Neuronal stem cell (in vitro differentiated cells): Measurements from ENCODE around the gene CXCL3.

Source experiments
- DNase-seq: peaks from one replicate; pipeline ENCODE4 v3.0.0-alpha.2; 2013; ENCODE audit warnings: low spot score
- H2AFZ ChIP-seq: one replicate; pipeline ENCODE4 v1.6.1; 2013; ENCODE audit warnings: mild to moderate bottlenecking, low read length, inconsistent platforms
- H2AK5ac ChIP-seq: 2 replicates; pipeline ENCODE4 v1.6.1; 2013; ENCODE audit warnings: low read depth, mild to moderate bottlenecking, inconsistent platforms, low read length, moderate library complexity, mixed read lengths
- H2BK120ac ChIP-seq: 2 replicates; pipeline ENCODE4 v1.6.1; 2013; ENCODE audit warnings: low read depth, mild to moderate bottlenecking, inconsistent platforms, low read length, moderate library complexity, mixed read lengths
- H2BK12ac ChIP-seq: one replicate; pipeline ENCODE4 v1.6.1; 2013; ENCODE audit warnings: low read length, inconsistent platforms
- H2BK15ac ChIP-seq: 2 replicates; pipeline ENCODE4 v1.6.1; 2013; ENCODE audit warnings: mild to moderate bottlenecking, low read length, inconsistent platforms, mixed read lengths
- H2BK5ac ChIP-seq: one replicate; pipeline ENCODE4 v1.6.1; 2013; ENCODE audit warnings: inconsistent platforms, mild to moderate bottlenecking, low read length, moderate library complexity
- H3K14ac ChIP-seq: one replicate; pipeline ENCODE4 v1.6.1; 2013; ENCODE audit warnings: low read length, inconsistent platforms
- H3K18ac ChIP-seq: 2 replicates; pipeline ENCODE4 v1.6.1; 2013; ENCODE audit warnings: low read length, inconsistent platforms
- H3K23ac ChIP-seq: 2 replicates; pipeline ENCODE4 v1.6.1; 2013; ENCODE audit warnings: low read depth, mild to moderate bottlenecking, mixed read lengths, low read length, inconsistent platforms; ENCODE audit not compliant: poor library complexity
- H3K27ac ChIP-seq: replicated peaks from 3 replicates; pipeline ENCODE4 v1.5.1; 2013; ENCODE audit warnings: low read length, inconsistent platforms
- H3K27me3 ChIP-seq, 3 experiments: 2 replicates each; pipeline ENCODE4 v1.6.1; 2013; ENCODE audit warnings: low read length in 3 of 3, mild to moderate bottlenecking in 2 of 3, inconsistent platforms in 1 of 3, low read depth in 1 of 3, mixed read lengths in 1 of 3, moderate library complexity in 1 of 3; ENCODE audit not compliant: control insufficient read depth in 3 of 3, insufficient read depth in 3 of 3
- H3K36me3 ChIP-seq, 2 donors: replicated peaks in 1 of 2; 2 replicates each; pipeline ENCODE4 v1.6.1; 2013; ENCODE audit warnings: low read length in 2 of 2; ENCODE audit not compliant: control insufficient read depth in 2 of 2, insufficient read depth in 2 of 2
- H3K4ac ChIP-seq: 2 replicates; pipeline ENCODE4 v1.6.1; 2013; ENCODE audit warnings: inconsistent platforms, mild to moderate bottlenecking, low read length, moderate library complexity
- H3K4me1 ChIP-seq, 2 donors: 1 replicate in 1 of 2; 2 replicates in 1 of 2; pipeline ENCODE4 v1.6.1; 2013; ENCODE audit warnings: low read length in 2 of 2, low read depth in 1 of 2; ENCODE audit not compliant: control insufficient read depth in 2 of 2, insufficient read depth in 1 of 2
- H3K4me2 ChIP-seq: one replicate; pipeline ENCODE4 v1.6.1; 2013; ENCODE audit warnings: mild to moderate bottlenecking, low read length, inconsistent platforms; ENCODE audit not compliant: insufficient read depth, poor library complexity, severe bottlenecking
- H3K4me3 ChIP-seq, 2 donors: 2 replicates each; pipeline ENCODE4 v1.5.1; 2013; ENCODE audit warnings: low read length in 2 of 2, mild to moderate bottlenecking in 2 of 2, inconsistent platforms in 1 of 2, moderate library complexity in 1 of 2
- H3K79me1 ChIP-seq: one replicate; pipeline ENCODE4 v1.6.1; 2013; ENCODE audit warnings: low read depth, mild to moderate bottlenecking, inconsistent platforms, low read length, moderate library complexity
- H3K9ac ChIP-seq: one replicate; pipeline ENCODE4 v1.6.1; 2013; ENCODE audit warnings: mild to moderate bottlenecking, low read depth, low read length, inconsistent platforms; ENCODE audit not compliant: poor library complexity
- H3K9me3 ChIP-seq, 2 donors: replicated peaks in 1 of 2; 2 replicates each; pipeline versions ENCODE3 to v1.6.1; 2013; ENCODE audit warnings: low read length in 2 of 2, mild to moderate bottlenecking in 2 of 2, inconsistent platforms in 1 of 2, low read depth in 1 of 2, mixed read lengths in 1 of 2, moderate library complexity in 1 of 2; ENCODE audit not compliant: control insufficient read depth in 2 of 2, insufficient read depth in 1 of 2
- H4K8ac ChIP-seq: one replicate; pipeline ENCODE4 v1.6.1; 2013; ENCODE audit warnings: low read depth, mild to moderate bottlenecking, inconsistent platforms, low read length, moderate library complexity
- H4K91ac ChIP-seq: one replicate; pipeline ENCODE4 v1.6.1; 2013; ENCODE audit warnings: low read length, low read depth, mild to moderate bottlenecking, inconsistent platforms; ENCODE audit not compliant: poor library complexity
- WGBS, 2 donors: extraction: QIAGEN DNeasy Blood & Tissue Kit; methylation state at CpG; one replicate each; pipeline ENCODE4 v1.1.7; 2013; ENCODE audit warnings: missing lambda C conversion rate in 2 of 2, mixed read lengths in 1 of 2; ENCODE audit not compliant: insufficient read length in 2 of 2, insufficient replicate concordance in 1 of 2; ENCODE audit errors: extremely low coverage in 2 of 2; 5-methylcytosine and 5-hydroxymethylcytosine counted together

The CXCL3 gene

GRCh38 chr4:74065115-74065642 is 26.7 kb upstream of the CXCL3 start:
- Histone ChIP-seq H3K36me3 (no peaks in the 10 kb centered on the region), H4K8ac (no peak overlapping the region)

GRCh38 chr4:74063859-74064258 is 25.4 kb upstream of the CXCL3 start:
- Histone ChIP-seq H3K27me3 (no peaks in the 10 kb centered on the region), H3K36me3 (no peaks in the 10 kb centered on the region), H2BK5ac (no peak overlapping the region), H3K14ac (no peak overlapping the region), H3K23ac (no peak overlapping the region), H4K91ac (no peak overlapping the region), H3K4ac (no peak overlapping the region), H2BK15ac (no peak overlapping the region), H3K9me3 (no peaks in the 10 kb centered on the region), H3K27ac (no peak overlapping the region), H3K4me2 (no peak overlapping the region), H2BK12ac (no peak overlapping the region), H3K79me1 (no peaks in the 10 kb centered on the region), H2BK120ac (no peak overlapping the region), H3K9ac (no peak overlapping the region), H3K4me3 (no peak overlapping the region), H4K8ac (no peak overlapping the region), H2AFZ (no peak overlapping the region), H3K4me1 (no peaks in the 10 kb centered on the region), H3K18ac (no peak overlapping the region), H2AK5ac (no peak overlapping the region)
- WGBS, 2 donors, result no CpG with 5 or more reads among the region's 1 CpG
- no peak for DNase-seq

More at GRCh38 chr4:74065115-74065642, 26.7 kb upstream of the CXCL3 start:
- Histone ChIP-seq H3K4me1 (no peaks in the 10 kb centered on the region), H2BK12ac (no peak overlapping the region), H3K14ac (no peak overlapping the region), H3K27me3 (no peaks in the 10 kb centered on the region), H2BK120ac (no peak overlapping the region), H3K18ac (no peak overlapping the region), H2AFZ (no peak overlapping the region), H2AK5ac (no peak overlapping the region), H2BK5ac (no peak overlapping the region), H3K4me2 (no peak overlapping the region), H3K27ac (no peak overlapping the region), H3K9ac (no peak overlapping the region), H3K9me3 (no peaks in the 10 kb centered on the region), H3K4me3 (no peak overlapping the region), H3K23ac (no peak overlapping the region), H3K79me1 (no peaks in the 10 kb centered on the region), H4K91ac (no peak overlapping the region), H3K4ac (no peak overlapping the region), H2BK15ac (no peak overlapping the region)
- DNase-seq, result no peak
- WGBS, 2 donors, result no CpG with 5 or more reads among the region's 6 CpGs

GRCh38 chr4:74062953-74063352 is 24.5 kb upstream of the CXCL3 start:
- H2BK12ac ChIP-seq, result no peak overlapping the region
- no peak overlapping the region for H3K23ac ChIP-seq
- H3K4ac ChIP-seq, result no peak overlapping the region
- H2AK5ac ChIP-seq, result no peak overlapping the region
- no peak overlapping the region for H3K18ac ChIP-seq
- no peak overlapping the region for H3K27ac ChIP-seq
- H4K8ac ChIP-seq, result no peak overlapping the region
- H4K91ac ChIP-seq, result no peak overlapping the region
- no peak overlapping the region for H2BK5ac ChIP-seq
- H2BK15ac ChIP-seq, result no peak overlapping the region
- no peak overlapping the region for H2AFZ ChIP-seq
- H3K4me3 ChIP-seq, result no peak overlapping the region
- no peaks in the 10 kb centered on the region for H3K4me1 ChIP-seq
- no peak for DNase-seq
- no peak overlapping the region for H3K14ac ChIP-seq
- no peak overlapping the region for H3K4me2 ChIP-seq
- no peaks in the 10 kb centered on the region for H3K36me3 ChIP-seq
- no peaks in the 10 kb centered on the region for H3K79me1 ChIP-seq
- H3K27me3 ChIP-seq, result no peaks in the 10 kb centered on the region
- H3K9ac ChIP-seq, result no peak overlapping the region
- H3K9me3 ChIP-seq, result no peaks in the 10 kb centered on the region
- H2BK120ac ChIP-seq, result no peak overlapping the region

- DNase-seq, result no peak
Measured at GRCh38 chr4:74061430-74061829, 22.9 kb upstream of the CXCL3 start.

More at GRCh38 chr4:74061430-74061829, 22.9 kb upstream of the CXCL3 start:
- no peak overlapping the region for H3K4me2 ChIP-seq
- no peaks in the 10 kb centered on the region for H3K27me3 ChIP-seq
- no peaks in the 10 kb centered on the region for H3K9me3 ChIP-seq
- no peak overlapping the region for H2AFZ ChIP-seq
- H4K8ac ChIP-seq, result no peak overlapping the region
- no peaks in the 10 kb centered on the region for H3K4me1 ChIP-seq
- H3K14ac ChIP-seq, result no peak overlapping the region
- H3K79me1 ChIP-seq, result no peaks in the 10 kb centered on the region
- H3K23ac ChIP-seq, result no peak overlapping the region
- no peak overlapping the region for H2AK5ac ChIP-seq
- no peak overlapping the region for H3K27ac ChIP-seq
- H2BK12ac ChIP-seq, result no peak overlapping the region
- H3K18ac ChIP-seq, result no peak overlapping the region
- H4K91ac ChIP-seq, result no peak overlapping the region
- no peak overlapping the region for H2BK120ac ChIP-seq
- H3K4me3 ChIP-seq, result no peak overlapping the region
- H2BK5ac ChIP-seq, result no peak overlapping the region
- no peak overlapping the region for H3K4ac ChIP-seq
- no peak overlapping the region for H2BK15ac ChIP-seq
- no peak overlapping the region for H3K9ac ChIP-seq
- no peaks in the 10 kb centered on the region for H3K36me3 ChIP-seq
